ENCODE data around the gene CLEC19A.

The CLEC19A gene

DNA sequence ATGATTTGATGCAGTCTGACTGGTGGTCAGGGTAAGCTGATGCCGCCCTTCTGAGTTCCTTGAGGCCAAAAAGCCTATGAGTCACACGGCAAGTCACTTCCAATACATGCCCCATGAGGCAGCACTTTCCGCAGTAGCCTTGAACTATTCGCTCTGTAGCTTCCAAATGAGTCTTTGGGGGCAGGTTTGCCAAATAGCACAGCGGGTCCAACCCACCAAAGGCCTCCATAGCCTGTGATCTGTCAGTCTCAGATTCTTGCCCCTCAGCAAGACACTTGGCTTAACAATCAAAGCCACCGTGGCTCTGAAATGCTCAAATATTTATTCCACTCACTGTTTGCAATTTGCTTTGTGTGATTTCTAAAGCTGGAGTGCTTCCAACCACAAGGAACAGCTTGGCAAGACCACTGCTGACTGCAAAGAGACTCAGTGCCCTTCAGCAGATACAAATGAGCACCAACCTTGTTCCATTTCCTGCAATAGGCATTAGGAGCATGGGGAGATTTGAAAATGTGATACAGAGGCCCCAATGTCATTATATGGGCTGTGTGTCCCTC lies 45.4 kb downstream of the CLEC19A start:
- no peak for DNase-seq

- DNase-seq, result no peak
These were observed 46.3 kb downstream of the CLEC19A start for GRCh38 chr16:19331794-19332193.

DNA sequence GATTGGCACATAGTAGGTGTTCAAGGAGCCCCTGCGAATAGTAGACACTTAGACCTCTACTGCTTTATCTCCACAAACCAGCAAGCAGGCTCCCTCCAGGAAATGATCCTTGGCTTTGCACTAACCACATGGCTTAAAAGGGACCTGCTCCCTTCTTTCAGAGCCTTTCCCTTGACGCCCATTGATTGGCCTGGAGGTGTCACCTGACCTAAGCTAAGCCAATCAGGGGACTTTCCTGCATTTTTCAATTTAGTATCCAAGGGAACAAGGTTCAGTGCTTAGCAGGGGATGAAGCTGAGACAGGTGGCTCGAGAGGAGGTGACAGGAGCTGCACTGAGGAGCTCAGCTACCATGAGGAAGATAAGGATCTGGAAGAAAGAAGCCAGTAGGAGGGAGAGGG lies 52.8 kb downstream of the CLEC19A start:
- no peak for DNase-seq

- DNase-seq, result no peak
These were observed 58.8 kb downstream of the CLEC19A start for GRCh38 chr16:19344224-19344801.

- no peak for DNase-seq
These were observed 59.4 kb downstream of the CLEC19A start for GRCh38 chr16:19344980-19345379.

GRCh38 chr16:19346335-19346922 lies 60.9 kb downstream of the CLEC19A start:
- no peak for DNase-seq

- DNase-seq, result no peak
These were observed 62.6 kb downstream of the CLEC19A start for GRCh38 chr16:19348125-19348524.

DNA sequence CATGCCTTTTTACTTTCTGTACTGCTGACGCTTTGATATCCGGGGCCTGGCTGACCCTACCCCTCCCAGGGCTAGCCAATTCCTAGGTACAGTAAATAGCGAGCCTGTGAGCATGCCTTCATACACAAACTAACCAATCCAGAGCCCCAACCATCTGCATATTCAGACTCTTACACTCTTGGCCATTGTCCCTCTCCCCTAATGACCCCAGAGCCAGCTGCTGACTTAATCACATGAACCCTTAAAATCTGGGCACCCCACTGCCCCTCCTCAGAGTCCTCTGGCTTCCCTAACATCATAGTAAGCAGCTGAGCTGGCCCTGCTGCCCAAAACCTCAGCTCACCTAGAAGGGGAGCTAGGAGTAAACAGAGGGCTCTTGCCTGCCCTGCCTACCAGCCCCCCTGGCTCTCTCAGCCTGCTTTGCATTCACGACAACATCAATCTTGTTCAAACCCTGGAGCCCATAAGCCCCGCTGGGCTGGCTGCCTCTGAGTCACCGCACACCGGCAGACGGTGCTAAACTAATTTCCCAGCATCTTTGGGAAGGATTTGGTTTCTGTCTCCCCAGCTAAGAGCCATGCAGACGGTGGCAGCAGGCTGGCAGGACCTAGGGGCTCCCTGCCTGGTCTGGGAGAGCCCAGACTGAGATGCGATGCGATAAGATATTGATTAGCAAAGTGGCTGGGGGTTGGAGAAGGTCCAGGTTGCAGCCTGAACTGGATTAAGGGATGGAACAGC lies 63.2 kb downstream of the CLEC19A start:
- DNase-seq, result no peak

- DNase-seq, result no peak
These were observed 68.8 kb downstream of the CLEC19A start for GRCh38 chr16:19354371-19354770.

- no peak for DNase-seq
These were observed 70.8 kb downstream of the CLEC19A start for GRCh38 chr16:19356024-19356952.

DNA sequence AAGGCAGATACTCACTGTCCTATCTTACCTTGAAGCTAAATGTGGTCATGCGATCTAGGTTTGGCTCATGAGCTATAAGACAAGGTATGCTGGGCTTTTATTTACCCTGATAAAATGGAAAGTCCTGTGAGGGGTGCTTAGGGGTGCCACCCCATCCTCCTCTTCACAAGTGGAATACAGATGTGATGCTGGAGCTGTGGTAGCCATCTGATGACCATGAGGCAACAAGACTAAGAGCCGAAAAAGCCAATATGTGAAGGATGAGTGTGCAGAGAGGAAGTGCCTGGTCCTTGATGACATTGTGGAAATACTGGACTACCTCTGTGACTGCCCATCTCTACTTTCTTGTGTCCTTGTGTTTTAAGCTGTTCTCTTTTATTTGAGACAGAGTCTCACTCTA lies 74.0 kb downstream of the CLEC19A start:
- DNase-seq, result no peak
